WERI-Rb-1 (cell line): Measurements from ENCODE around the gene TBC1D10A.
"Not testable (repeated sequence)": the region's sequence is repeated elsewhere in the genome, so short reads cannot be mapped to it uniquely, and the experiment has no call there.

ENCODE experiments used
- DNase-seq: peaks from one replicate; pipeline ENCODE4 v3.0.0-alpha.2; 2020
- H3K27ac ChIP-seq: fragments of 250-450 bp; sonication (Bioruptor Pico); 2 replicates; pipeline ENCODE4 v1.5.1; 2020; ENCODE audit warnings: mild to moderate bottlenecking, moderate library complexity
- H3K27me3 ChIP-seq: fragments of 250-450 bp; sonication (Bioruptor Pico); 2 replicates; pipeline ENCODE4 v1.5.1; 2021; ENCODE audit warnings: mild to moderate bottlenecking, low read depth, moderate library complexity; ENCODE audit not compliant: insufficient read depth, severe bottlenecking
- H3K36me3 ChIP-seq: fragments of 250-450 bp; sonication (Bioruptor Pico); 2 replicates; pipeline ENCODE4 v1.5.1; 2020; ENCODE audit warnings: mild to moderate bottlenecking, moderate library complexity
- H3K4me3 ChIP-seq: 2 replicates; pipeline ENCODE4 v1.5.1; 2011; ENCODE audit warnings: low read depth, mild to moderate bottlenecking, control low read depth, low read length
- H3K9me3 ChIP-seq: fragments of 250-450 bp; sonication (Bioruptor Pico); 2 replicates; pipeline ENCODE4 v1.5.1; 2021; ENCODE audit warnings: mild to moderate bottlenecking, moderate library complexity; ENCODE audit not compliant: severe bottlenecking
- TF ChIP-seq, protein P1 (sequence below): IDR thresholded peaks from 2 replicates; pipeline ENCODE4 v1.5.1; 2011; ENCODE audit warnings: low read depth, mild to moderate bottlenecking, control low read depth, inconsistent platforms, low read length

Gene TBC1D10A

GRCh38 chr22:30340911-30341685 is 14.4 kb upstream of the TBC1D10A start:
- no peak overlapping the region for H3K4me3 ChIP-seq
- H3K27me3 ChIP-seq: no peaks in the 10 kb centered on the region
- no peak overlapping the region for H3K27ac ChIP-seq
- H3K36me3 ChIP-seq: peaks cover 96% of the 10 kb centered on the region
- H3K9me3 ChIP-seq: no peaks in the 10 kb centered on the region
- DNase-seq: no peak
- TF ChIP-seq, protein P1, sequence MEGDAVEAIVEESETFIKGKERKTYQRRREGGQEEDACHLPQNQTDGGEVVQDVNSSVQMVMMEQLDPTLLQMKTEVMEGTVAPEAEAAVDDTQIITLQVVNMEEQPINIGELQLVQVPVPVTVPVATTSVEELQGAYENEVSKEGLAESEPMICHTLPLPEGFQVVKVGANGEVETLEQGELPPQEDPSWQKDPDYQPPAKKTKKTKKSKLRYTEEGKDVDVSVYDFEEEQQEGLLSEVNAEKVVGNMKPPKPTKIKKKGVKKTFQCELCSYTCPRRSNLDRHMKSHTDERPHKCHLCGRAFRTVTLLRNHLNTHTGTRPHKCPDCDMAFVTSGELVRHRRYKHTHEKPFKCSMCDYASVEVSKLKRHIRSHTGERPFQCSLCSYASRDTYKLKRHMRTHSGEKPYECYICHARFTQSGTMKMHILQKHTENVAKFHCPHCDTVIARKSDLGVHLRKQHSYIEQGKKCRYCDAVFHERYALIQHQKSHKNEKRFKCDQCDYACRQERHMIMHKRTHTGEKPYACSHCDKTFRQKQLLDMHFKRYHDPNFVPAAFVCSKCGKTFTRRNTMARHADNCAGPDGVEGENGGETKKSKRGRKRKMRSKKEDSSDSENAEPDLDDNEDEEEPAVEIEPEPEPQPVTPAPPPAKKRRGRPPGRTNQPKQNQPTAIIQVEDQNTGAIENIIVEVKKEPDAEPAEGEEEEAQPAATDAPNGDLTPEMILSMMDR: no peak

DNA sequence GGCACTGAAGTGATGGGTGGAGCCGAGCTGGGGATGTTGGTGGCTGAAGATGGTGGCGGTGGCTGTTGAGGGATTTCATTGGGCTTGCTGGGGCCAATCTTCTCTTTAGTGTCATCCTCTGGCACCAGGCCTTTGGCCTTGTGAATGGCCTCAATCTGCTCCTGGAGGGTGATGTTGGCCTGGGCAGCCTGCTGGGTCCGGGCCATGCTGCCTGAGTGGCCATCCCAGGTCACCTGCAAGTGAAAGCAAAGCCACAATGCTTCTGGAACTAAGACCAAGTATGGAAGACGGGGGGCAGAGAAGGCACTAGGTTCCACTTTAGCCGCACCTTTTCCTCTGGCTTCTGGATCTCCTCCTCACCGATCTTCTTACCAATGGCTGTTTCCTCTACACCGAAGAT is 12.1 kb upstream of the TBC1D10A start:
- TF ChIP-seq, protein P1: no peak
- Histone ChIP-seq H3K27me3 (no peaks in the 10 kb centered on the region), H3K9me3 (no peaks in the 10 kb centered on the region), H3K4me3 (no peak overlapping the region), H3K36me3 (peaks cover 96% of the 10 kb centered on the region), H3K27ac (no peak overlapping the region)
- no peak for DNase-seq

DNA sequence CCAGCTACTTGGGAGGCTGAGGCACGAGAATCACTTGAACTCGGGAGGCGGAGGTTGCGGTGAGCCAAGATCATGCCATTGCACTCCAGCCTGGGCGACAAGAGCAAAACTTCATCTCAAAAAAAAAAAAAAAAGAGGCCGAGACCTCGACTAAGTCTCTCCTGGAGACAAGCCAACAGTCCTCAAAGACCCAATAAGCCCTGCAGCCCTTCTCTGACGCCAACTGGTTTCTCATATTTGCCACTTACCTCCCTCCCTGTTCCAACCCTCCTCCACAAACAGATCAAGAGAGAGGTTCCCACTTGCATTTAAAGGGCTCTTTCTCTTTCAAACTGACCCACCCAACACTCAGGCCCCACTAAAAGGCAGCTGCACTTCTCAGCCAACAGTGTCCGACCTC is 11.6 kb upstream of the TBC1D10A start:
- not testable (repeated sequence) for H3K4me3 ChIP-seq, H3K27ac ChIP-seq, DNase-seq, H3K9me3 ChIP-seq, H3K27me3 ChIP-seq
- H3K36me3 ChIP-seq: peaks cover 96% of the 10 kb centered on the region

GRCh38 chr22:30337461-30337778 is 10.7 kb upstream of the TBC1D10A start:
- Histone ChIP-seq H3K27ac (no peak overlapping the region), H3K9me3 (no peaks in the 10 kb centered on the region), H3K4me3 (no peak overlapping the region), H3K36me3 (peaks cover 92% of the 10 kb centered on the region), H3K27me3 (no peaks in the 10 kb centered on the region)
- TF ChIP-seq, protein P1: no peak
- no peak for DNase-seq

- Histone ChIP-seq H3K27me3 (no peaks in the 10 kb centered on the region), H3K4me3 (no peak overlapping the region), H3K9me3 (no peaks in the 10 kb centered on the region), H3K27ac (no peak overlapping the region), H3K36me3 (peaks cover 87% of the 10 kb centered on the region)
- TF ChIP-seq, protein P1: no peak
- DNase-seq: no peak
Measured at GRCh38 chr22:30336752-30337460, 10.2 kb upstream of the TBC1D10A start.

DNA sequence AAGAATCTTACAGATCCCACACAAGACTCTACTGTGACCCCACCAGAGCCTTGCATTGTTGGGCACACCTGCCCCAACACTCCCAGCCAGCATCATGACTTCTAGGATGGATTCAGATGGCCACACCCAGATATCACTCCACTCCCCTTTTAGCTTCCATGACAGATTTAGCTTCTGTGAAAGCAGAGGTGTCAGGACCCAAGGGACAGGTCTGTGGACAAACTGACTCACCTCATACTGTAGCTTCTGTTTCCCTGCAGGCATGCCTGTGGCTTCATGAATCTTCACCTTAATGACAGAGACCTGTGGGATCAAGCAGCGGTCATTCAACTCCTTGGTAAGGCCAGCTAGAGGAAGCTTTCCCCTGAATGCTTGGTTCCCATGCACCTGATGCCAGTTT is 8.5 kb upstream of the TBC1D10A start:
- TF ChIP-seq, protein P1: no peak
- H3K27me3 ChIP-seq: no peaks in the 10 kb centered on the region
- H3K36me3 ChIP-seq: peaks cover 83% of the 10 kb centered on the region
- no peaks in the 10 kb centered on the region for H3K9me3 ChIP-seq
- no peak overlapping the region for H3K27ac ChIP-seq
- no peak overlapping the region for H3K4me3 ChIP-seq
- no peak for DNase-seq
